ENCODE results near the gene GRAMD1B. TPM values are rescaled to one million over a fixed set of nuclear protein-coding genes. Genes with fewer than 3 reads are reported as not detected.
"Not testable (repeated sequence)": the region's sequence is repeated elsewhere in the genome, so short reads cannot be mapped to it uniquely, and the experiment has no call there.

GRAMD1B gene
- polyA plus RNA-seq, 4 donors: 6.9 to 14.2 (median 11.0) TPM

DNA sequence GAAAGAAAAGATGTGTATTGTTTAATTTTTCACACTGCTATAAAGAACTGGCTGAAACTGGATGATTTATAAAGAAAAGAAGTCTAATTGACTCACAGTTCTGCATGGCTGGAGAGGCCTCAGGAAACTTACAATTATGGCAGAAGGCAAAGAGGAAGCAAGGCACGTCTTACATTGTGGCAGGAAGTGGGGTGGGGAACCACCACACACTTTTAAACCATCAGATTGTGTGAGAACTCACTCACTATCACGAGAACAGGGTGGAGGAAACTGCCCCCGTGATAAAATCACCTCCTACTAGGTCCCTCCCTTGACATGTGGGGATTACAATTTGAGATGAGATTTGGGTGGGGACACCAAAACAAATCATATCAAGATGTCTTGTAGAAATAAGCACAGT is 229.9 kb downstream of the GRAMD1B start:
- not testable (repeated sequence) for DNase-seq (ENCODE audit: low read depth in 4 of 4, low spot score in 3 of 4)

DNA sequence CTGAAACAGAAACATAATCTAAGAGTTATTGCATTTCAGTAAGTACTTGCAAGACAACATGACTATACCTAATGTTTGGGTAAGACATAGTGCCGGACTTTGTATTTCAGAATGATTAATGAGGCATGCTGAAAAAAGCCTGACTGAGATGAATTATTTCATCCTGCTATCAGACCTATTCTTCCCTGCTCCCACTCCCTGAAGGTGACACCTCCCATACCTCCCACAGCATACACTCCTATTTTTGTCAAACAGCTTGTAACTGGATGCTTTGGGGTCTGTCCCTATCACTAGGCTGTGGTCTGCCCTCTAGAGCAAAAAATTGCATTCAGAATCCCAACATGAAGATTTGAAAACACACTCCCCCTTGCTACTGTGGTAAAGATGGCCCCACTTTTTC is 235.2 kb downstream of the GRAMD1B start:
- no peak for DNase-seq (ENCODE audit: low read depth in 4 of 4, low spot score in 3 of 4)

DNA sequence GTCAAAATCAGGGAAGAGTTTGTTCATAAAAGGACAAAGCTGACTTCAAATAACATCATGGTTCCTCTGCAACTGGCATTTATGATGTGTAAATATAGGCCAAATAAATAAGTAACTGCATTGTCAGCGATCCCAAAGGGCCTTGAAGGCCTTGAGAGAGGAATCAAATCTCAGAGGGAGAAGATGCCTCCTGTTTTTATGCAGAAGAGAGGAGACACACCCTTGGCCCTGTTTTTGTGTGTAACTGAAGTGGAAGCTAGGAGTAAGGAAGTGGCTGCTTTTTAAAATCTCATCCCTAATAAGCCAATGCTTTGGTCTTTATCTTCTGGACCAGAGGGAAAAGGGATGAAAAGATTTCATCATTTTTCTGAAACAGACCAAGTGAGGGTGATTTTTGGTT is 240.0 kb downstream of the GRAMD1B start:
- no peak for DNase-seq (ENCODE audit: low read depth in 4 of 4, low spot score in 3 of 4)

DNA sequence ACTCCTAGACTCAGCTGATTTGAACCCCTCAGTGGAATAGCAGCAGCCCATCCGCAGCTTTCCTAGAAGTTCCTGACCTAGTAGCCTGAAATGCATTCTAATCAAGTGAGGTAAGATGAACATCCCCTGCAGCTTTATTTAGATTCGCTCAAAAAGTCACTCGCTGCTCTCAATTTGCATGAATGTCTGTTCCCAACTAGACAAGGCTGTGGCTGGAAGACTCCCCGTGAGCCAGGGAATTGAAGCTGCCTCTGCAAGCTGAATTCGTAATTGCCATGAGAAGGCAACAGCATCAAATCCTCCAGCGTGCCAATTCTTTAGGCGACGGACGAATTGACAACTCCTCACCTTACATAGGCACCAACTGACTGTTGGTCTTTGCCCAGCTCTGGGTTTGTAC is 241.5 kb downstream of the GRAMD1B start:
- DNase-seq (ENCODE audit: low read depth in 4 of 4, low spot score in 3 of 4): no peak

DNA sequence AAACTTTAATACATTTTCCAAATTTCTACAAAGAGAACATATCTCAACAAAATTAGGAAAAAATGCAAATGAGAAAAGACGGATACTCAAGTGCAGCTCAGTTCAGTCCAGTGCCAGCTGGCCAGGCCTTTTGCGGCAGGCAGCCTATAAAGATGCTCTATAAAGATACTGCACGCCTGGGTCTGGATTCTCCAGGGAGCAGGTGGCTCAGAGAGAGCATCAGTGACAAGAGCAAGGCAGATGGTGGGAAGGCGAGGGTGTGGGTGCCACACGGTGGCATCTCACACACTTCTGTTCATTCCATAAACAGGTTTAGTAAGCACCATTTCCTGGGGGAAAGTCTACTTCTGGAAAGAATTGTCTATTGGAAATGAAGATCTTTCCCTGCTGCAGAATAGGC is 242.5 kb downstream of the GRAMD1B start:
- DNase-seq (ENCODE audit: low read depth in 4 of 4, low spot score in 3 of 4): no peak

DNA sequence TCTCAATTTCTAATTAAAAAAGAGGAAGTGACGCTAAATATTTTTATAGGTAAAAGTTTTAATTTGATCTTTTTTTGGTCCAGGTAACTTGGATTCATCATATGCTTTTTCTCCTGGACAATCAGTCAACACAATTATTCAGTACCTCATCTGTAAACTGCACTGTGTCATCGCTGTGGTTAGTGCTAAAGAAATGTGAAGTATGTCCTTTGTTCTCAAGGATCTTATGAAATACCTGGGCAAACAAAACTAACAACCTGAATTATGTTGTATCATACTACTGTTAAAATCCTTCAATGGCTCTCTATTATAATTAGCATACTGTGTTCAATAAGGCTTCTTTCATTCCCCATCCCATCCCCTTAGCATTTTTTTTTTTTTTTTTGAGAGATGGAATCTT is 244.2 kb downstream of the GRAMD1B start:
- DNase-seq (ENCODE audit: low read depth in 4 of 4, low spot score in 3 of 4): no peak

Other genes starting within 250 kb of the GRAMD1B start
- 10 to 100 TPM; 28.1 to 85.7 (median 40.0) TPM for gene CLMP, start 235.0 kb upstream of the GRAMD1B start, polyA plus RNA-seq (ENCODE audit: insufficient read length in 4 of 4)
- 1 to 10 TPM; 1.4 to 4.1 (median 2.1) TPM for gene SCN3B, start 224.4 kb downstream of the GRAMD1B start, polyA plus RNA-seq (ENCODE audit: insufficient read length in 4 of 4)